Vagina (tissue), 2 donors: ENCODE measurements around the gene WDR70.

Experiments used
- CTCF ChIP-seq, 3 experiments: fragments of 450-650 bp in 2 of 3; fragments of 200-600 bp in 1 of 3; sonication (generic) in 1 of 3; IDR thresholded peaks; one replicate each; pipeline ENCODE4 v1.5.1; 2017 to 2019; ENCODE audit warnings: antibody characterized with exemption in 3 of 3, mild to moderate bottlenecking in 2 of 3, moderate library complexity in 2 of 3
- POLR2A ChIP-seq, 2 donors: fragments of 450-650 bp; IDR thresholded peaks; one replicate each; pipeline ENCODE4 v1.6.1; 2017; ENCODE audit warnings: antibody characterized with exemption in 2 of 2, mild to moderate bottlenecking in 2 of 2, moderate library complexity in 2 of 2
- POLR2AphosphoS5 ChIP-seq, 2 donors: sonication (generic); formaldehyde crosslinking; IDR thresholded peaks; one replicate each; pipeline ENCODE4 v1.9.0; 2017; ENCODE audit warnings: antibody characterized with exemption in 2 of 2, mild to moderate bottlenecking in 2 of 2, low read depth in 1 of 2; ENCODE audit not compliant: insufficient read depth in 1 of 2

GRCh38 chr5:37637165-37637845 is 258.2 kb downstream of the WDR70 start:
- TF ChIP-seq CTCF (IDR thresholded peaks at IDR 0.05) (no peak), POLR2AphosphoS5 (IDR thresholded peaks at IDR 0.05; ENCODE audit: insufficient read depth in 1 of 2, low read depth in 1 of 2) (no peak), POLR2A (IDR thresholded peaks at IDR 0.05) (no peak)
